SU-DHL-6 (cell line): Measurements from ENCODE around the gene KRTAP10-10.

Experiments
- H2AFZ ChIP-seq: fragments of 200-600 bp; sonication (generic); 2 replicates; pipeline ENCODE4 v1.6.1; 2014; ENCODE audit warnings: low read depth, mild to moderate bottlenecking, moderate library complexity, mixed read lengths, antibody characterized with exemption, low read length; ENCODE audit not compliant: severe bottlenecking
- H3F3A ChIP-seq: fragments of 200-600 bp; shearing (Covaris generic); 2 replicates; pipeline ENCODE4 v1.6.0; 2016; ENCODE audit warnings: antibody characterized with exemption, mild to moderate bottlenecking; ENCODE audit not compliant: insufficient read depth
- H3K27ac ChIP-seq: fragments of 200-600 bp; sonication (generic); 2 replicates; pipeline ENCODE4 v1.5.1; 2016; ENCODE audit warnings: low read depth, mild to moderate bottlenecking, low read length, moderate library complexity, mixed read lengths
- H3K27me3 ChIP-seq: fragments of 200-600 bp; sonication (generic), shearing (Covaris generic); 2 replicates; pipeline ENCODE4 v1.6.0; 2014; ENCODE audit warnings: mild to moderate bottlenecking, low read length
- H3K36me3 ChIP-seq: fragments of 200-600 bp; sonication (generic); 2 replicates; pipeline ENCODE4 v1.6.1; 2014; ENCODE audit warnings: mild to moderate bottlenecking, low read length, mixed read lengths
- H3K4me2 ChIP-seq: fragments of 300-600, 200-600 bp; shearing (Covaris generic), sonication (generic); 2 replicates; pipeline ENCODE4 v1.6.0; 2014; ENCODE audit warnings: low read length, low read depth, mild to moderate bottlenecking; ENCODE audit not compliant: poor library complexity, severe bottlenecking
- H3K4me3 ChIP-seq: fragments of 200-600 bp; sonication (generic); 2 replicates; pipeline ENCODE4 v1.5.1; 2014; ENCODE audit warnings: antibody characterized with exemption, low read length, mild to moderate bottlenecking, mixed read lengths; ENCODE audit not compliant: insufficient read depth, poor library complexity, severe bottlenecking
- H3K79me2 ChIP-seq: fragments of 200-600 bp; sonication (generic); 2 replicates; pipeline ENCODE4 v1.6.1; 2014; ENCODE audit warnings: mild to moderate bottlenecking, low read length, moderate library complexity; ENCODE audit not compliant: insufficient read depth
- H3K9ac ChIP-seq: fragments of 200-600 bp; sonication (generic); 2 replicates; pipeline ENCODE4 v1.7.0; 2014; ENCODE audit warnings: mild to moderate bottlenecking, low read length
- H3K9me2 ChIP-seq: fragments of 200-600 bp; sonication (generic); replicated peaks from 2 replicates; pipeline ENCODE4 v1.6.1; 2014; ENCODE audit warnings: low read length; ENCODE audit not compliant: insufficient read depth
- H3K9me3 ChIP-seq: fragments of 200-600 bp; sonication (generic); 2 replicates; pipeline ENCODE4 v1.6.1; 2014; ENCODE audit warnings: low read length, mixed read lengths; ENCODE audit not compliant: insufficient read depth
- H4K20me1 ChIP-seq: fragments of 200-600 bp; sonication (generic); 2 replicates; pipeline ENCODE4 v1.6.1; 2014; ENCODE audit warnings: low read depth, mild to moderate bottlenecking, antibody characterized with exemption, low read length, moderate library complexity, mixed read lengths
- EZH2phosphoT487 ChIP-seq: fragments of 200-600 bp; sonication (generic), shearing (Covaris generic); conservative IDR thresholded peaks from 2 replicates; pipeline ENCODE4 v1.6.1; 2018; ENCODE audit warnings: mild to moderate bottlenecking, antibody characterized with exemption, low read length, moderate library complexity, mixed read lengths
- TF ChIP-seq, protein P1 (sequence below): fragments of 200-600 bp; sonication (generic); IDR thresholded peaks from one replicate; pipeline ENCODE4 v1.5.1; 2017; ENCODE audit warnings: antibody characterized with exemption, mild to moderate bottlenecking, low read length, moderate library complexity; ENCODE audit not compliant: insufficient read depth, poor library complexity, severe bottlenecking

KRTAP10-10 gene

DNA sequence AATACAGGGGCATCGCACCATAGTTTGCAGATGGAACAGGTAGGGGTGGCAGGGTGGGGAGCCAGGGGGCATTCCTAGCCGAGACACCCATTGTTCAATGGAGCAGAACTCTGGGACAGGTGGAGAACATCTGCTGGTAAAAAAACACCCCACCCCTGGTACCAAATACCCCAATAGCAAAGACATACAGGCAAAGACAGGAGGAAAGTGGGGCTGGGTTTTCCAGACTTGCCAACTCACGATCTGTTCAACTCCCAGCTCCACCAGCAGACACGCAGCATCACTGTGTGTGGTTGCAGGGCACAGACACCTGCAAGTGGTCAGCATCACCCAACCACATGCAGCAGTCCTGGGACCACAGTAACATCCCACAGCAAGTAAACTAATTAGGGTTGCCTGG, 25.6 kb upstream of the KRTAP10-10 start:
- TF ChIP-seq EZH2phosphoT487, result no peak
- TF ChIP-seq, protein P1, sequence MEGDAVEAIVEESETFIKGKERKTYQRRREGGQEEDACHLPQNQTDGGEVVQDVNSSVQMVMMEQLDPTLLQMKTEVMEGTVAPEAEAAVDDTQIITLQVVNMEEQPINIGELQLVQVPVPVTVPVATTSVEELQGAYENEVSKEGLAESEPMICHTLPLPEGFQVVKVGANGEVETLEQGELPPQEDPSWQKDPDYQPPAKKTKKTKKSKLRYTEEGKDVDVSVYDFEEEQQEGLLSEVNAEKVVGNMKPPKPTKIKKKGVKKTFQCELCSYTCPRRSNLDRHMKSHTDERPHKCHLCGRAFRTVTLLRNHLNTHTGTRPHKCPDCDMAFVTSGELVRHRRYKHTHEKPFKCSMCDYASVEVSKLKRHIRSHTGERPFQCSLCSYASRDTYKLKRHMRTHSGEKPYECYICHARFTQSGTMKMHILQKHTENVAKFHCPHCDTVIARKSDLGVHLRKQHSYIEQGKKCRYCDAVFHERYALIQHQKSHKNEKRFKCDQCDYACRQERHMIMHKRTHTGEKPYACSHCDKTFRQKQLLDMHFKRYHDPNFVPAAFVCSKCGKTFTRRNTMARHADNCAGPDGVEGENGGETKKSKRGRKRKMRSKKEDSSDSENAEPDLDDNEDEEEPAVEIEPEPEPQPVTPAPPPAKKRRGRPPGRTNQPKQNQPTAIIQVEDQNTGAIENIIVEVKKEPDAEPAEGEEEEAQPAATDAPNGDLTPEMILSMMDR, result no peak
- no peaks in the 10 kb centered on the region for H3K79me2 ChIP-seq
- H2AFZ ChIP-seq, result no peak overlapping the region
- no peaks in the 10 kb centered on the region for H3K9me2 ChIP-seq
- no peak overlapping the region for H3K4me3 ChIP-seq
- no peaks in the 10 kb centered on the region for H4K20me1 ChIP-seq
- no peaks in the 10 kb centered on the region for H3K9me3 ChIP-seq
- no peaks in the 10 kb centered on the region for H3F3A ChIP-seq
- H3K27me3 ChIP-seq, result no peaks in the 10 kb centered on the region
- no peaks in the 10 kb centered on the region for H3K36me3 ChIP-seq
- H3K4me2 ChIP-seq, result no peak overlapping the region
- H3K9ac ChIP-seq, result no peak overlapping the region
- no peak overlapping the region for H3K27ac ChIP-seq

DNA sequence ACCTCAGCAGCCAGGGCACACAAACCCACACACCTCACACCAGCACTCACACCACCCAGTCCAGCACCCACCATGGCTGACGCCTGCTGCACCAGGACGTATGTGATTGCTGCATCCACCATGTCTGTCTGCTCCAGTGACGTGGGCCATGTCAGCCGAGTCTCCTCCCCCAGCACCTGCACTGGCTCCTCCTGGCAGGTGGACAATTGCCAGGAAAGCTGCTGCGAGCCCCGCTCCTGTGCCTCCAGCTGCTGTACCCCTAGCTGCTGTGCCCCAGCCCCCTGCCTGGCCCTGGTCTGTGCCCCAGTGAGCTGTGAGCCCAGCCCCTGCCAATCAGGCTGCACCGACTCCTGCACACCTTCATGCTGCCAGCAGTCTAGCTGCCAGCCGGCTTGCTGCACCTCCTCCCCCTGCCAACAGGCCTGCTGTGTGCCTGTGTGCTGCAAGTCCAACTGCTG, 25.1 kb upstream of the KRTAP10-10 start, which contains the start of gene KRTAP10-8:
TSS of gene KRTAP10-8 (plus strand) at position 51 of the 458 bp plus-strand sequence. CDS start at position 73, 22 bp downstream.
- no peaks in the 10 kb centered on the region for H3F3A ChIP-seq
- H4K20me1 ChIP-seq, result no peaks in the 10 kb centered on the region
- no peaks in the 10 kb centered on the region for H3K79me2 ChIP-seq
- no peaks in the 10 kb centered on the region for H3K9me3 ChIP-seq
- H3K27me3 ChIP-seq, result no peaks in the 10 kb centered on the region
- no peaks in the 10 kb centered on the region for H3K9me2 ChIP-seq
- H3K36me3 ChIP-seq, result no peaks in the 10 kb centered on the region
- no peak within 1 kb of the TSS for H3K4me2 ChIP-seq
- no peak within 1 kb of the TSS for H3K4me3 ChIP-seq
- H3K27ac ChIP-seq, result no peak within 1 kb of the TSS
- TF ChIP-seq, protein P1, result no peak
- TF ChIP-seq EZH2phosphoT487, result no peak
- H3K9ac ChIP-seq, result no peak within 1 kb of the TSS
- H2AFZ ChIP-seq, result no peak within 1 kb of the TSS

DNA sequence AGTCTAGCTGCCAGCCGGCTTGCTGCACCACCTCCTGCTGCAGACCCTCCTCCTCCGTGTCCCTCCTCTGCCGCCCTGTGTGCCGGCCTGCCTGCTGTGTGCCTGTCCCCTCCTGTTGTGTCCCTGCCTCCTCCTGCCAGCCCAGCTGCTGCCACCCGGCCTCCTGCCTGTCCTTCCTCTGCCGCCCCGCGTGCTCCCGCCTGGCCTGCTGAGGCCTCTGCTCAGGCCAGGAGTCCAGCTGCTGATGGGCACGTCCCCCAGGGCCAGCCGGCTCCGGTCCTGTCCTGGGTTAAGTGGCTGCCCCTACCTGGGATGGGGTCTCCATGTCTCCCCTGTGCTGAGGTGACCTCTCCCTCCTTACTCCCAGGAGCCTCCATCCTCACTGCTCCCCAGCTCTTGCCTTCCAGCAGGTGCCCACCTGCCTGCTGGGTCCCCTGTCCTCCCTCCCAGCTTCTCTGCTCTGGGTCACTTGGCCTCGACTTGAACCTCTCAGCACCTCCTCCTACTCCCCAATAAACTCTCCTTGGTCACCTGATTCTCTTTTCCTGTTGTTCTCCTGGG, 24.4 kb upstream of the KRTAP10-10 start:
- no peak overlapping the region for H3K9ac ChIP-seq

More for the DNA sequence above, 24.4 kb upstream of the KRTAP10-10 start:
- Histone ChIP-seq H3F3A (no peaks in the 10 kb centered on the region), H4K20me1 (no peaks in the 10 kb centered on the region), H3K9me3 (no peaks in the 10 kb centered on the region), H3K27me3 (no peaks in the 10 kb centered on the region), H2AFZ (no peak overlapping the region), H3K4me2 (no peak overlapping the region), H3K27ac (no peak overlapping the region), H3K9me2 (no peaks in the 10 kb centered on the region), H3K36me3 (no peaks in the 10 kb centered on the region), H3K4me3 (no peak overlapping the region), H3K79me2 (no peaks in the 10 kb centered on the region)
- TF ChIP-seq, protein P1, result no peak
- no peak for TF ChIP-seq EZH2phosphoT487
